A549 (cell line): Measurements from ENCODE around the gene EEFSEC.

Source experiments
- CHD2 ChIP-seq: fragments of 150-350 bp; IDR thresholded peaks from 2 replicates; pipeline ENCODE4 v1.6.1; 2014; ENCODE audit warnings: low read length; ENCODE audit not compliant: partially characterized antibody
- CTCF ChIP-seq: fragments of >200 bp; sonication (Bioruptor Twin); formaldehyde crosslinking; IDR thresholded peaks from 3 replicates; pipeline ENCODE4 v1.5.1; 2016
- ZSCAN20 ChIP-seq: fragments of 250-450 bp; sonication (Bioruptor Pico); IDR thresholded peaks from 2 replicates; pipeline ENCODE4 v1.8.0; 2022; ENCODE audit warnings: mild to moderate bottlenecking, moderate library complexity

- TF ChIP-seq CTCF (no peak), CHD2 (no peak), ZSCAN20 (no peak)
These were observed 19.9 kb downstream of the EEFSEC start for GRCh38 chr3:128173200-128173599.
